NCI-H524 treated with DMSO at 0.1 percent for 48 hours (cell line): ENCODE measurements around the gene TMX2.

Source experiments
- DNase-seq: peaks from one replicate; lab custom pipeline; 2025; lab: John Stamatoyannopoulos, UW

TMX2 gene

GRCh38 chr11:57764972-57765371, 52.6 kb downstream of the TMX2 start:
- no peak for DNase-seq

GRCh38 chr11:57770793-57771192, 58.4 kb downstream of the TMX2 start:
- no peak for DNase-seq

- no peak for DNase-seq
These were observed 59.0 kb downstream of the TMX2 start for GRCh38 chr11:57771365-57771764.

- no peak for DNase-seq
These were observed 60.2 kb downstream of the TMX2 start for GRCh38 chr11:57772562-57772961.

- DNase-seq = no peak
These were observed 60.7 kb downstream of the TMX2 start for GRCh38 chr11:57773026-57773598.

GRCh38 chr11:57775491-57775890, 63.1 kb downstream of the TMX2 start:
- DNase-seq = no peak

GRCh38 chr11:57776031-57776521, 63.7 kb downstream of the TMX2 start:
- no peak for DNase-seq

- no peak for DNase-seq
These were observed 64.3 kb downstream of the TMX2 start for GRCh38 chr11:57776577-57777210.

GRCh38 chr11:57777969-57778317, 65.5 kb downstream of the TMX2 start:
- DNase-seq = no peak

GRCh38 chr11:57778318-57779037, 66.1 kb downstream of the TMX2 start:
- DNase-seq = no peak

- no peak for DNase-seq
These were observed 66.9 kb downstream of the TMX2 start for GRCh38 chr11:57779276-57779675.

GRCh38 chr11:57781529-57781943, 69.1 kb downstream of the TMX2 start:
- DNase-seq = no peak

GRCh38 chr11:57785072-57785471, 72.7 kb downstream of the TMX2 start:
- DNase-seq = no peak

GRCh38 chr11:57786436-57786835, 74.0 kb downstream of the TMX2 start:
- DNase-seq = no peak

- no peak for DNase-seq
These were observed 74.7 kb downstream of the TMX2 start for GRCh38 chr11:57787006-57787604.

- no peak for DNase-seq
These were observed 75.7 kb downstream of the TMX2 start for GRCh38 chr11:57787920-57788702.

GRCh38 chr11:57788703-57789088, 76.3 kb downstream of the TMX2 start:
- no peak for DNase-seq
